Esophagus squamous epithelium (tissue), 5 donors: ENCODE data around the gene RNF121. TPM values are rescaled to one million over a fixed set of nuclear protein-coding genes. Genes with fewer than 3 reads are reported as not detected.
A peak's percentile ranks its signal among the peaks of the same experiment; 100 is the strongest.

Source experiments
- DNase-seq: peaks from one replicate; lab custom pipeline; 2025; lab: John Stamatoyannopoulos, UW
- H3K27ac ChIP-seq, 4 donors: fragments of 200-600 bp; sonication (generic); one replicate each; pipeline ENCODE4 v1.5.1; 2016 to 2019; ENCODE audit warnings: mild to moderate bottlenecking in 1 of 4
- H3K27me3 ChIP-seq, 4 donors: fragments of 200-600 bp; sonication (generic); 1 replicate in 3 of 4; 2 replicates in 1 of 4; pipeline versions ENCODE4 v1.5.1 to v1.6.0; 2017 to 2021; ENCODE audit warnings: antibody characterized with exemption in 1 of 4
- H3K36me3 ChIP-seq, 3 donors: fragments of 200-600 bp; sonication (generic); one replicate each; pipeline ENCODE4 v1.5.1; 2016 to 2019
- H3K4me1 ChIP-seq, 3 donors: fragments of 200-600 bp; sonication (generic); one replicate each; pipeline ENCODE4 v1.5.1; 2017 to 2019
- H3K4me3 ChIP-seq, 4 donors: fragments of 200-600 bp; sonication (generic); 1 replicate in 3 of 4; 2 replicates in 1 of 4; pipeline ENCODE4 v1.5.1; 2016 to 2019; ENCODE audit warnings: mild to moderate bottlenecking in 2 of 4, moderate library complexity in 1 of 4
- H3K9me3 ChIP-seq, 3 donors: fragments of 200-600 bp; sonication (generic); one replicate each; pipeline ENCODE4 v1.5.1; 2016 to 2019
- POLR2A ChIP-seq, 4 donors: fragments of 450-650 bp; IDR thresholded peaks; one replicate each; pipeline ENCODE4 v1.6.1; 2017; ENCODE audit warnings: antibody characterized with exemption in 4 of 4, mild to moderate bottlenecking in 4 of 4, moderate library complexity in 3 of 4
- WGBS, 2 donors: methylation state at CpG; one replicate each; pipeline ENCODE4 v1.1.5; 2018; 5-methylcytosine and 5-hydroxymethylcytosine counted together
- intact Hi-C: fragments of 100-400 bp; cut with DNase I; formaldehyde crosslinking; loops from one replicate; pipeline ENCODE4 v1.15.0; 2022
- total RNA-seq, 4 donors: library from RNA; depleted of rRNA; stranded (reverse); fragments of >200 nt; gene quantifications; one replicate each; pipeline ENCODE4 v1.1.0, GENCODE V29; 2016
- TF ChIP-seq, protein P1 (sequence below), 6 experiments: fragments of 450-650 bp in 4 of 6; fragments of 200-600 bp in 2 of 6; sonication (generic) in 2 of 6; IDR thresholded peaks; one replicate each; pipeline ENCODE4 v1.5.1; 2016 to 2019; ENCODE audit warnings: antibody characterized with exemption in 6 of 6, mild to moderate bottlenecking in 4 of 6, moderate library complexity in 4 of 6
- donor health status: DM: yes; HTN: yes; CAD: no.

Gene RNF121
- total RNA-seq, 4 donors from 2014 or later = 10.9 to 17.6 (median 16.3) TPM

DNA sequence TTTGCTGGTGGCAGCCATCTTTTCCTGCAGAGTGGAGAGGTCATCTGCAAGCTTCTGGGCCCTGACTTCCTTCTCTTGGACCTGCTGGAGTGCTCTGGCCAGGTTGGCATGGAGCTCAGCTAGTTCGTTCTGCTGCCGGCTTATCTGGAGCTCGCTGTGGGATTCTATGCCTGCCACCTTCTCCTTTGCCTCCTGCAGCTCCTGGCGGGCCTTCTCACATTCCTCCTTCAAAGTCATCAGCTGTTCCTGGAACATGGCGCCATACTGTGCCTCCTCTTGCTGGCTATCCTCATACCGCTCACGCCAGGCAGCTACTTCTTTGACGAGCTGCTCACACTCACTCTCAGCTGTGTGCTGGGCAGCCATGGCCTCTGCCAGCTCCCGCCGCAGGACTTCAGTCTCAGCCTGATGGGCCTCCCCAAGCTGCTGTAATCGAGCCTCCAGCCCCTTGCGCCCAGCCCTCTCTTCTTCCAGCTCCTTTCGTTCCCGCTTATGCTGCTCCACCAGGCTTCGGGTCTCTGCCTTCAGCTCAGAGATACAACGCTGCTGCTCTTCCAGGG is 86.0 kb downstream of the RNF121 start:
- Histone ChIP-seq H3K36me3 (peaks cover 85 to 100% (median 98%) of the 10 kb centered on the region in 3 donors), H3K4me1 (peaks cover 19 to 64% (median 34%) of the 10 kb centered on the region in 3 donors), H3K4me3 (no peak overlapping the region), H3K27me3 (no peaks in the 10 kb centered on the region), H3K9me3 (no peaks in the 10 kb centered on the region), H3K27ac (peak overlapping the region in 3 of 4 donors; percentile 12 to 80 (median 65))
- TF ChIP-seq POLR2A (IDR thresholded peaks at IDR 0.05) = no peak
- TF ChIP-seq, protein P1, sequence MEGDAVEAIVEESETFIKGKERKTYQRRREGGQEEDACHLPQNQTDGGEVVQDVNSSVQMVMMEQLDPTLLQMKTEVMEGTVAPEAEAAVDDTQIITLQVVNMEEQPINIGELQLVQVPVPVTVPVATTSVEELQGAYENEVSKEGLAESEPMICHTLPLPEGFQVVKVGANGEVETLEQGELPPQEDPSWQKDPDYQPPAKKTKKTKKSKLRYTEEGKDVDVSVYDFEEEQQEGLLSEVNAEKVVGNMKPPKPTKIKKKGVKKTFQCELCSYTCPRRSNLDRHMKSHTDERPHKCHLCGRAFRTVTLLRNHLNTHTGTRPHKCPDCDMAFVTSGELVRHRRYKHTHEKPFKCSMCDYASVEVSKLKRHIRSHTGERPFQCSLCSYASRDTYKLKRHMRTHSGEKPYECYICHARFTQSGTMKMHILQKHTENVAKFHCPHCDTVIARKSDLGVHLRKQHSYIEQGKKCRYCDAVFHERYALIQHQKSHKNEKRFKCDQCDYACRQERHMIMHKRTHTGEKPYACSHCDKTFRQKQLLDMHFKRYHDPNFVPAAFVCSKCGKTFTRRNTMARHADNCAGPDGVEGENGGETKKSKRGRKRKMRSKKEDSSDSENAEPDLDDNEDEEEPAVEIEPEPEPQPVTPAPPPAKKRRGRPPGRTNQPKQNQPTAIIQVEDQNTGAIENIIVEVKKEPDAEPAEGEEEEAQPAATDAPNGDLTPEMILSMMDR (IDR thresholded peaks at IDR 0.05) = no peak
- intact Hi-C loops = no loop called here
- no peak for DNase-seq
- WGBS, 2 donors = 78 to 80% methylated on average over 12 to 16 of the region's 16 CpGs

DNA sequence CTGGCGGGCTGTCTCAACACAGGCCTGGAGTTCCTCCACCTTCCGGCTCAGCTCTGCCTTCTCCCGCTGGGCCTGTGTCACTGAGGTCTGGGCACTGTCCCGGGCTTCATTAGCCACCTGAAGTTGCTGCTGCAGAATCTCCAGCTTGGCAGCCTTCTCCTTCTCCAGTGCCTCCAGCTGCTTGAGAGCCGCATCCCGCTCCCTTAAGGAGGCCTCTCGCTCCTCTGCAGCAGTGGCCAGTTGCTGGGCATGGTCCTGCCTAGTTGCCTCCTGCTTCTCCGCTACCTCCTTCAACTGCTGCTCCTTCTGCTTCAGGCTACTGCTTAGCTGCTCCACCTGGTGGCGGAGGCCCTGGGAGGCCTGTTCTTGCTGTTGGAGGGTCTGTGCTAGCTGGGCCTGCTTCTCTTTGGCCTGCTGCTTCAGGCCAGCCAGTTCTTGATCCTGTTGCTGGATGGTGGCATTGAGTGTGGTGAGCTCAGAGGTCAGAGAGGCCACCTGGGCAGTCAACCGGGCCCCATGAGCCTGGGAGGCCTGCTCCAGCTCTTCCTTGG is 86.7 kb downstream of the RNF121 start:
- H3K4me3 ChIP-seq = no peak overlapping the region
- peaks cover 19 to 59% (median 34%) of the 10 kb centered on the region in 3 donors for H3K4me1 ChIP-seq
- H3K27ac ChIP-seq = peak overlapping the region in 1 of 4 donors; percentile 80
- DNase-seq = no peak
- H3K9me3 ChIP-seq = no peaks in the 10 kb centered on the region
- WGBS, 2 donors = 81 to 83% methylated on average over 6 to 8 of the region's 10 CpGs
- TF ChIP-seq POLR2A (IDR thresholded peaks at IDR 0.05) = no peak
- TF ChIP-seq, protein P1 (IDR thresholded peaks at IDR 0.05) = peak in 2 of 6 experiments; percentile 8 to 40
- H3K27me3 ChIP-seq = no peaks in the 10 kb centered on the region
- intact Hi-C loops = no loop called here
- peaks cover 82 to 100% (median 98%) of the 10 kb centered on the region in 3 donors for H3K36me3 ChIP-seq

DNA sequence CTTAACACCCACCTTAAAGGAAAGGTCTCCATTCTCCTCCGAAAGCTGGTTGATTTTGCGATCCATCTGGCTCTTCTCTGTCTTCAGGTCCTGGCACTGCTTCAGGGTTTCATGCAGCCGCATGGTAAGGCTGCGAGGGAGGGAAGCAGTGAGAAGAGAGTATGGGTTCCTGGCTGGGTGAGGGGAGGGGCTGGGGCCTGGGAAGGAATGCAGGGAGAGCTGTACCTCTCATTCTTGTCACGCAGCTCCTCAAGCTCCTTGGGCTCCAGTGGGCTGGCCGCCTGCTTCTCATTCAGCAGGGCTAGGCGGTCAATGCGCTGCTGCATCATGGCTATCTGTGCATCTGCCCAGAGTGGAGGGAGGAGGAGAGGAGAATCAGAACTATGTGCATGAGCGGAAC is 89.3 kb downstream of the RNF121 start:
- WGBS, 2 donors = 78 to 92% methylated on average over 4 to 8 of the region's 9 CpGs
- Histone ChIP-seq H3K9me3 (no peaks in the 10 kb centered on the region), H3K36me3 (peaks cover 80 to 100% (median 97%) of the 10 kb centered on the region in 3 donors), H3K4me3 (no peak overlapping the region), H3K27me3 (no peaks in the 10 kb centered on the region), H3K27ac (no peak overlapping the region), H3K4me1 (peaks cover 19 to 33% (median 23%) of the 10 kb centered on the region in 3 donors)
- no peak for DNase-seq
- intact Hi-C loops = no loop called here
- no peak for TF ChIP-seq POLR2A (IDR thresholded peaks at IDR 0.05)
- TF ChIP-seq, protein P1 (IDR thresholded peaks at IDR 0.05) = no peak

DNA sequence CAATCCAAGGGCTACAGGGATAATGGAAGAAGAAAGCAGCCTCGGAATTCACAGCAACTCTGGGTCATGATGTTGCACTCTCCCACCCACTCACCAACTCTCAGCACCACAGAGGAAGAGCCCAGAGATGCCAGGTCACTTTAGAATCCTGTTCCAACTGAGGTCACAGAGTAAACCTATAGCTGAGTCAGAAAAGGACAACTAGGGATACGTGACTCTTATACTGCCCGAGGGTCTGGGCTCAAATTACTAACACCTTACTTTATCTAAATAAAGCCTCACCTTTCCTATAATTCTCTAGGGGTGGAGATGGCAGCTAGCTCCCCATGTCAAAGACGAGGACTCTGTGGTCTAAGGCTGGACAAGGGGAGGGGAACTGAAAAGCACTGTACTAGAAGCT is 94.5 kb downstream of the RNF121 start:
- Histone ChIP-seq H3K4me1 (peaks cover 12 to 44% (median 25%) of the 10 kb centered on the region in 3 donors), H3K4me3 (no peak overlapping the region), H3K36me3 (peaks cover 43 to 99% (median 63%) of the 10 kb centered on the region in 3 donors), H3K27ac (no peak overlapping the region), H3K27me3 (no peaks in the 10 kb centered on the region), H3K9me3 (no peaks in the 10 kb centered on the region)
- WGBS, 2 donors = 56 to 68% methylated on average over 4 of the region's 4 CpGs
- DNase-seq = no peak
- TF ChIP-seq, protein P1 (IDR thresholded peaks at IDR 0.05) = no peak
- no peak for TF ChIP-seq POLR2A (IDR thresholded peaks at IDR 0.05)
- intact Hi-C loops = loop anchor here (5.0 kb wide), 1 partner anchor 69 kb away; no protein-coding TSS in a partner anchor

DNA sequence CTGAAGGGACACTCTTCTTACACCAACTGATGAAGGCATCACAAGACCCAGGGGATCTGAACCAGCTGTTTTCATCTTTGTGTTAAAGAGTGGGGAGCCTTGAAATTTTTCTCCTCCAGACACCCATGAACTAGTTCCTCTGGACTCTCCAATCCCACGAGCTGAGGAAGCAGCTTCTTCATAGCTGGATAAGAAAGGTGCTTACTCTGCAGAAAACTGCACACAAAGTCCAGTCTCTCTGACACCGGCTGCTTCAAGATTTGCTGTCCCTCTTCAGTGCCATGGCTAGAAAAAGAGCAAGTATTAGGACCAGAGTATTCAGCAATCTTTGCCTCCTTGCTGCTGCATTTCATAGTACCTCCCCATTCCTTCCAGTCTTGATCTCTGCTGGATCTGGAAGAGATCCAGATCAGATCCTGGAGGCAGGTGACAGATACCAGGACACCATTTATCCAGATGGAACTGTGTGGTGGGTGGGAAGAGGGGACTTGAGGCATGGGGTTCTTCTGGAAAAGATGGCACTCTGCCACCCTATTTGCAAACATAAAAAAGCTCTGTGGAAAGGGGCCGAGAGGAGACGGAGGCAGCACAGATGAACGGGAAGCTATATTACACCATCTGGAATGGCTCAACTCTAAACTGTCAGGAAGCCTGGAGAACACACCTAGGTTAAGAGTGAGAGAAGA is 95.4 kb downstream of the RNF121 start:
- 50 to 63% methylated on average over 5 of the region's 5 CpGs for WGBS, 2 donors
- TF ChIP-seq, protein P1 (IDR thresholded peaks at IDR 0.05) = no peak
- no peak for TF ChIP-seq POLR2A (IDR thresholded peaks at IDR 0.05)
- peak overlapping the region in 3 of 4 donors; percentile 16 to 72 (median 70) for H3K27ac ChIP-seq
- no peak overlapping the region for H3K4me3 ChIP-seq
- H3K9me3 ChIP-seq = no peaks in the 10 kb centered on the region
- H3K36me3 ChIP-seq = peaks cover 43 to 99% (median 61%) of the 10 kb centered on the region in 3 donors
- intact Hi-C loops = loop anchor here (5.0 kb wide), 1 partner anchor 68 kb away; no protein-coding TSS in a partner anchor
- H3K4me1 ChIP-seq = peaks cover 12 to 53% (median 25%) of the 10 kb centered on the region in 3 donors
- DNase-seq = no peak
- H3K27me3 ChIP-seq = no peaks in the 10 kb centered on the region
